Activated CD4-positive, alpha-beta T cell treated with anti-CD3 and anti-CD28 coated beads, Interleukin-2, amount 50 U/mL, for 1 hour (primary cell): ENCODE measurements around the gene RGS6.

Experiments
- DNase-seq: peaks from one replicate; pipeline ENCODE4 v3.0.0-alpha.2; 2020

RGS6 gene

DNA sequence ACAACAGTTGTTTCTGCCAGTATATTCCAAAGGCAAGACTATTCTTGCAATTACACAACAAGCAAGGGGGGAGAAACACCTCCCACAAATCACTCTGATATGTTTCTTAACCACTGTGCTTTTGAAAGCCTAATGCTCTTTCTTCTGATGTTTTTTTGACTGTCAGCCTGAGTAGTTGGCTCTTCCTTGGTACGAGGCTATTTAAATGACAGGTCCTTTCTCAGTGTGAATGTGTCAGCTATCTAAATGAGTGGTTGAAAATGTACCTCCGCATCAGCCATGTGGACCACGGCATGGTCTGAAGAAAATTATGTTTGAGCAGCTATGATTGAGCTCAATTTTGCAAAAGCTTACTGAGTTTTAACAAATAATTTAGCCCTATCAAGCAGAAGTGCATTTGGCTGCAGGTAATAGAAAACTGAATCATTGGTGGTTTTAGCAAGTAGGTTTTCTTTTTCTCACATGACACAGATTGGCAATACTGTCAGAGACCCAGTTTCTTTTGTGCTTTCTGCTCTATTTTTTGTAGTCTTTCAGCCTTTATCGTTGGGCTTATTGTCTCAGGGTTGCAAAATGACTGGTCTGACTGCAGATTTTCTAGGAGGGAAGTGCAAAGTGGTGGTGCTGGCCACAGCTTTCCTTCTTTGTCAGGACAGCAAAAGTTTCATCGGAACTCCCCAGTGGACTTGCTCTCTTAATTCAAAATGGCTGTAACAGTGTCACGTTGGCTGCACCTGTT is 162.8 kb downstream of the RGS6 start:
- DNase-seq: no peak

DNA sequence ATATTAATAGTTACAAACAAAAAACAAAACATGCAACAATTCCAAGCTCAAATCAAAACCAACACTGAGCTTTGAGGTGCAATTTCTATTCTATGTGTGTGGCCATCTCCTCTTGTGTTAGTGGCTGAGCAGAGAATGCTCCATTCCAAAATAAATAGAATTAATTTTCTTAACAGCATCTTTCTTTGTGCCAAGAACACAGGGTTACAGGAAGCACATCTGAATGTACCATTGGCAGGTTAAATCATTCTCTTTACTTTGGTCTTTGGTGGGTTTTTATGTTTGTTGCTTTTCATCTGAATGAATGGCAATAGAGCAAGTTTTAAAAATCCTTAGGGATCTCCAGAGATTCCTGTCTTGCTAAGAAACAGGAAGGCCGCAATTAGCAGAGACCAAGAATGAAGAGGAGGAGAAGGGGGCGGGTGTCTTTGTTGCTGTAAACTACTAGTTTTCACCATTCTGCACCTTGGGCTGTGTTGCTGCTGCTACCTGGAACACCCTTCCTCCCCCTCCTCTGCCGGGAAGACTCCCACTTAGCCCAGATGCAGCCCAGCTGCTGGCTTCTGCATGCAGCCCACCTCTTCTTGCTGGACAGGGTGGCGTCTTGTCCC is 165.0 kb downstream of the RGS6 start:
- no peak for DNase-seq

DNA sequence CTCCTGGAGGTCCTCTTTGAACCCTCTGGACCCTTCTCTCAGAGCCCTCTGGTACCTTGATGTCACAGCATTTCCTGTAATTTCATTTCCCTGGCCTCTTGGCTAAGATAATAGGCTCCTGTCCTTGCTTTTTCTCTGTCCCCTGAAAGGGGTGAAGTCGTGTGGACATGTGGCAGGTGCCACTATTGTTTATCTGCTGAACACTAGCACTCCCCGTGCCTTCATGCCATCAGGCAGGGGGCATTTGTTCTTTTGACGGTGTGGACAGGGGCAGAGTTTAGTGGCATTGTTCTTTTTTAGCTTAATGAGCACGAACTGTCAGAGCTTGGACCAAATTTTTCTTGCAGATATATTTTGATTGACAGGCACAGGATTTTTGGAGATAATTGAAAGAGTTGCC is 166.0 kb downstream of the RGS6 start:
- no peak for DNase-seq

DNA sequence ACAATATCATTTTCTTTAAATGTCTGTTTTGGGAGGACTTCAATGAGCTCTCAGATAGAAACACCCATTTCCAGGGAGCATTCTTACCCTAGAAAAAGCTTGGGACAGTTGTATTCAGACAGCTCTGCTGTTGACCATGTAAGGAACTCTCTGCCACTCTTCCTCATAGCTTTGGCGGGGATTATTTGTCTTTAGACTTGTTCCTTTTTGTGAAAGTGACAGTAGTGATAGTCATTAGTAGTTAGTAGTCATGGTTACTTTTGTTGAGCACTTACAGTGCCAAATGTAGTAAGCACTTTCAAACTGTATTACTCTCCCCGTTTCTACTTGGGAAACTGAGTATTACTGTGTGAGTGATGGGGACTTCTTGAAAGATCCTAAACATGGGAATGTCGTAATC is 167.3 kb downstream of the RGS6 start:
- DNase-seq: no peak

DNA sequence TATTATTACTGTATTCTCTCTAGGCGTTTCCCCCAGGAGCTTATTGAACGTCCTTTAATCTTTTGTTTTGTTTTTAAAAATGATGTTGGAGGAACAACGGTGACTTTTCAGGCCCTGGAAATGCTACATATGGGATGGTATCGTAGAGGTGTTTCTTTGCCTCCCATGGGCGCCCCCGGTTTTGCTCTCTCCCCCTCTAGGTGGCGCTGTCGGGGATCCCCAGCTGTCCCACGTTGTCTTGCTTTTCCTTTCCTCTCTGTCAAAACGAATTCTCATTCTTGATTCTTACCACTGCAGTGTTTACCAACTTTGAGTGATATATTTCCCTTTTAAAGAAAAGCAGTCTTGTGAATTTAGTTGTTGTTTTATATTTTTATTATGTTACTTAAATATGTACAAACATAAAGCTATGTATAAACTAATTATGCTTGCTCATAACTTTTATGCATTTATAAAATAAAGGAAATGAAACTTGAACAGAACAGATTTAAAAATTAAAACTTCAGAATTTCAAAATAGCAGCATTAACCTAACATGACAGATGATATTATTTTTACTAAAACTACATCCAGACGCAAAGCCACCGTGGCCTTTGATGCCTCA is 171.9 kb downstream of the RGS6 start:
- peak; percentile 20 for DNase-seq

DNA sequence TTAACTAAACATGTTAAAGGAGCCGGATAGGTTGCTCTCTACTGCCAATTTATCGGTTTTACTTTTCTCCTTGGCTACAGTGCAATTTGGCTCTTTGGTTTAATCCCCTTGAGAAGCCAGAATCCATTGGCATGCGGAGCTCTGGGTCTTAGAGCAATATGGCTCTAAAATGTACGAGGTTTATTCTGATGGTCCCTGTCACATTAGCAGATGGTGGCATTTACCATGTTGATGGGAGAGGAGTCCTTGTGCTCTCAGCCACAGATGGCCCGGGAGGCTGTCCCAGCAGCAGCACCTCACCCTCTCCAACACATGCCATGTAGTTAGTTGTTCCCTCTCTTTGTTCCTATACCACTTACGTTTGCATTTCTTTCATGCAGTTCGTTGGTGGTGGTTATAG is 179.7 kb downstream of the RGS6 start:
- DNase-seq: no peak

DNA sequence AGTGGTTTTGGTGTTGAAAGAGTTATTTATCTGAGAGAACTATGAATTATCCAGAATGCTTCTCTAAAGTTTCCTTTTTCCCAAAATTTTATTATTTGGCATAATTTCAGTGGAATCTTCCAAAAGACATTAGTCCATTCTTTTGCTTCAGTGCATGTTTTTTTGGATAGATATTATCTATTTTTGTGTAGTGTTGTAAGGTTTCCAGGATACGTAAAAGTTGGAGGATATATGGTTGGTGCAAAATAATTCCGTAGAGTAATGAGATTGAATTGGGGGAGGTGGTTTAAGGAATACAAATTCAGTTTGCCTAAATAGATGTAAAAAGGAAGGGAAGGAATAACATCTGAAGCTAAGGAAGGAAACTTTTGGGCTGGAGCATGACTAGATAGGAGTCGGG is 186.6 kb downstream of the RGS6 start:
- DNase-seq: no peak

DNA sequence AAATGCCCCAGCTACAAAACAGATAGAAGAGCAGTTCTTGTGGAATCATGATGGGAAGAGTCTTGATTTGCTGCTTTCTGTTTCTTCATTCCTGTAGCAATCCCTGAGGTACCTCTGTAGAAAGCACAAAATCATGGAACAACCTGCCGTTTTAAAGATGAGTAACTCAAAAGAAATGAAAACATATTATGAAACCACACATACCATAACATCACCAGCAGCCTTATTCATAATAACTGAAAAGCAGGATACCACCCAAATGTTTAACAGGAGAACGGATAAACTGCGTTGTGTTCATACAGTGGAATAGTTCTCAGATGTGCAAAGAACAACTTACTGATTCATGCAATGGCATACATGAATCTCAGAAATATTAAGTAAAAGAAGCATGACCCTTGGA is 188.1 kb downstream of the RGS6 start:
- no peak for DNase-seq

DNA sequence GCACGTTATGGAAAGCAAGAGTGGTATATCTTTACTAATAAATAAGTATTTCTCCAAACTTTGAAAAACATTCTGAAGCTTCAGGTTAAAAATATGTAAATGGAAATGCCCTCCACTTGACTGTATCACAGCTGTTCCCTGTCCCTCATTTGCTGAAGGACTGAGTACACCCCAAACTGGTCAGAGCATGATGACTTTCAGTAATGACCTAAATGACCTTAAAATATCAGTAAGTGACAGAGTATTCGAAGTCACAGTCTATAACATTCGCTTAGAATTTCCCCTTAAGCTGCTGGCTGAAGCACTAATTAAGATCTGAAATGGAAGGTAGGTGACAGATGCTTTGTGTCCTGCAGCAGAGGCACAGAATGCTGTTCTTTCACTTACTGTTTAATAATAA is 191.5 kb downstream of the RGS6 start:
- DNase-seq: no peak

DNA sequence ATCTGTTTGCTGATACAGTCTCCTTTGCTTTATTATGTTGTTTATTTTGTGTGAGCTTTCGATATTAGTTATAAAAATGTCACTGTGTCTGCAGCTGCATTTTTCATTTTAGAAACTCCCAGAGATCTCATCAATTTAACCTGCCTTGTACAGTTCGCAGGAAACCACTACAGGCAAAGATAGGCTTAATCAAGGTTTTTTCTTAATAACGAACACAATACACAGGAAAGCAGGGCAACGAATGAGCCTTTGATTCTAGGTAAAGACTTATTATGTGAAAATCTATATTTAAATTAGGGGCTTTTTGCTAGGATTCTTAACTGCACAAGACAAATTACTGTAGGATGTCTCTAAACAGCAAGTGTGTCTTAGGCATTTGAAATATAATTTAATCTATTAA is 191.9 kb downstream of the RGS6 start:
- DNase-seq: no peak

DNA sequence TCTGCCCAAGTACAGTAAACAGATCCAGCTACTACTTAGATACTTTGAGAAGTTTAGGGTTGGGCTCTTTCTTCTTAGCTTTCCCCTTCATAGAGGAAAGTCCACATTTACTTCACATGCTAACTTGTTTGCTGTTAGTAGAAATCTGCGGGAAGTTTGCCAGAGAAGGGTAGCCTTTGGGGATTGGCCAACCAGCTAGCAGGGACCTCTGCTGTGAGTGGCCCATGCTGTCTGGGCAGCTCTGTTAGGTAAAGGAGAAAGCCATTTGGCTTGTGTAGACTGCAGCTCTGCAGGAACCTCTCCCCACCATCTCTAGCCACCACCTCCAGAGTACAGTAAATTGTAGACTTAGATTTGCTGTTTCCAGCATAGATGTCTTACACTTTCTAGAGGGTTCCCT is 193.9 kb downstream of the RGS6 start:
- no peak for DNase-seq

DNA sequence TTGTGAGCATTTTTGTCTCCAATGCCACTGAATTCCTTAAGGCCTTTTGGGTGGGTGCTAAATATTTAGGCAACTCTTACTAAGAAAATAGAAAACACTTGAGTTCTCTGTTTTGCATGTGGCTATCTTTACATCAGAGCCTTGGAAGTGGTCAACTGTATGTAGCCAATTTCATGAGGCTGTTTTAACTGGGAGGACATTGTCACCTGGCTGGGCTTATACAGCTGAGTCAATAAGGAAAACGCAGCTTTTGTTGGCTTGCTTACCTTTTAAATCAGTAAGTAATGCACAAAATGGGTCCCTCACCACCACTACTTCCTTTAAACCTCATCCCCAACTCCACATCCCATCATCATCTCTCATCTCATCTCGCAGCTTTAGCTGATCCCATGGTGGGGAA is 194.3 kb downstream of the RGS6 start:
- no peak for DNase-seq

DNA sequence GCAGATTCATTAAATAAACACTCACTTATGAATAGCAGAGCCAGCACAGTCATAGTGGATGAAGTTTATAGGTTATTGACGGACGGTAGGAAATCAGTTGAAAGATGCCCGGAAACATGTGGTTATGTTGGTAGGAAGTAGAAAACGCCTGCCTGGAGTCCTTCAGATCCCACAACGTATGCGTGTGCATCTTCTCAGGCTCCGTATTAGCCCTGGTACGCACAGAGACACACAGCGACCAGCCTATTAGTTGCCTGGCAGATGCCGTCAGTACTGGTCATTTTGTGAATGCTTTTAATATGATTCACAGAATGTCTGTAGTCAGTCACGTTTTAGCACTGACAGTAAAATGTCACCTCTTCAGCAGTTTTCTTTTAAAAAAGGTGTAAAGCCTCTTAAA is 196.4 kb downstream of the RGS6 start:
- DNase-seq: no peak

DNA sequence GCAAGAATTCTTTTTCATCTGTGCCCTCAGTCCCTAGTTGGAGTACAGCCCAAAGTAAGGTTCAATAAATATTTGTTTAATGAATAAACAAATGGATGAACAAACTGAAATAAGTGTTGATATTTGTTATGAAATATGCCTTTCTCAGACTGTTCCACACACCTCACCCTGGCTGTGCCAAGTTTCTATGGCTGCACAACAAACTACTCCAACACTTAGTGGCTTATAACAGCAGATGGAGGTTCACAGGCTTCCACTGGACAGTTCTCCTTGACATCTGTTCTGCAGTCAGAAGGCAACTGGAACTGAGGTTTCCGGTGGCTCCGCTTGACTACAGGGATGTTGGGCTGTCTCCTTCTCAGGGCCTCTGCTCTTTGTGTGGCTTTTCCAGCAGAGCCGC is 197.1 kb downstream of the RGS6 start:
- no peak for DNase-seq

DNA sequence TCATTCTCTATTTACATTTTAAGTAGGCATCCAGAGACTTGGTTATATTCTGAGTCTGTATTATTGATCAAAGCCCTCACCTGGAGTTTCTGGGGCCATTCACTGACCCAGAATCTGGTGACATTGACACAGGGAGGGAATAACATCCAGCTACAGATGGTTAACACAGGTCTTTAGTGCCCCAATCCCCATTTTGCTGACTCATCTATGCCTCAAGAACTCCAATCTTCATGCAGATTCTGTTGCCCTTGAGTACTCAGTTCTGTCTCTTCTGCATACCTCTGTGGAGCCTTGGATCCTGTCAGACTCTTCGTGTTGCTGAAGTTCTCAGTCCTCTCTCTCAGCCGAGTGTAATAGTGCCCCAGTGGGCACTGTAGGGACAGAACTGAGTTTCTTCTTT is 208.9 kb downstream of the RGS6 start:
- DNase-seq: no peak

DNA sequence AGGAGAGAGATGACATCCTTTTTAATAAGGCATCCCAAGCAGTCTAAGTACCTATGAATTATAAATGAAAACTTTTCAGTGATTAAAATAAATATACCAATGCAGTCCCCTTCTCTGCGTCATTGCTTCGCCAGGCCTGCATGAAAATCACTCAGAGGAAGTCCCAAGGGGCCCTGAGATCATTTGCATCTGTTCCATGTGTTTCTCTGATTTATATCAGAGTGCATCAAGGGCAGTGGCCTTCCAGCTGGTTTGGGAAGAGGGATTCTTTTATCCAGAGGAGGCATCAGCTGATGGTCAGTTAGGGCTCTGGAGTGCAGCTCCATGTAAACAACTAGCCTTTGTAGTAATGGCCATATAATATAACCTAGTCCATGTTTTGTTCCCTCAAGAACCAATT is 210.1 kb downstream of the RGS6 start:
- no peak for DNase-seq

DNA sequence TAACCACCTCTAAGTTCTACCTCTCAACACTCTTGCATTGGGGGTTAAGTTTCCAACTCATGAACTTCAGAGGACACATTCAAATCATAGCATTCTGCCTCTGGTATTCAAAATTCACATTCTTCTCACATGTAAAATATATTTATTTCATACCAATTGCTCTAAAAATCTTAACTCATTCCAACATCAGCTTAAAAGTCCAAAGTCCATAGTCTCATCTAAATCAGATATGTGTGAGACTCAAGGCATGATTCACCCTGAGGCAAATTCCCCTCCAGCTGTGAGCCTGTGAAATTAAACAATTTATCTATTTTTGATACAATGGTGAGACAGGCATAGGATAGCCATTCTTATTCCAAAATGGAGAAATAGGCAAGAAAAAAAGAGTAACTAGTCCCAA is 214.0 kb downstream of the RGS6 start:
- DNase-seq: no peak

DNA sequence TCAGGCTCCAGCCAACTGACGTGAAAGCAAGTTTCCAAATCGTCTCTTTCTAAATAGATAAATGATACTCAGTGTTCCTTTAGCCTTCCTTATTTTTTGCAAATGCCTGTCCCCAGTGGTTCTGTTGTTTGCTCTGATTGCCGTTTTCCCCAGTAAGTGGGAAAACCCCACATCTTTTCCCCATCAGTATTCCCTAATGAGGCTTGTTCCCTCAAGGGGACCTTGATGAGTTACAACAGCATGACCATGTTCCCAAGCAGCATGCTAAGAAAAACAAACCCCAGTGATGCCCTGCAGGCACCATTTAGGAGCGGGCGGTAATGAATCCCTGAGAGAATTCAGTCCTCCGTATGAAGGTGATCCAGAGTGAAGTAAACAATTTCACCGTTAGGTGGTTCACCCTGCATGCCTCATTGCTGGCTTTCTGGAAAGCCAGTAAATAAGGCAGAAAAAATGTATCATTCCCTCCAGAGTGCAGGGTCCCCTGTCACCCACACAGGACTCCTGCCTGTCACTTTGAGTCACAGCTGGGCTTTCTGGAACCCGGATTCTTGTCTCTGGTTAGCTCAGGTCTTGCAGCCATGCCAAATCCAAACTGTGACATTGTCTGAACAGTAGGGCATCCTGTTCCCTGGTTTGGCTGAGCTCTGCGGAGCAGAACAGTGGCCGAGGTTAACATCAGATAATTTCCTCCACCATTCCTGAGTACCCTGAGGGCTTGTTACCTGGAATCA is 222.6 kb downstream of the RGS6 start:
- no peak for DNase-seq

DNA sequence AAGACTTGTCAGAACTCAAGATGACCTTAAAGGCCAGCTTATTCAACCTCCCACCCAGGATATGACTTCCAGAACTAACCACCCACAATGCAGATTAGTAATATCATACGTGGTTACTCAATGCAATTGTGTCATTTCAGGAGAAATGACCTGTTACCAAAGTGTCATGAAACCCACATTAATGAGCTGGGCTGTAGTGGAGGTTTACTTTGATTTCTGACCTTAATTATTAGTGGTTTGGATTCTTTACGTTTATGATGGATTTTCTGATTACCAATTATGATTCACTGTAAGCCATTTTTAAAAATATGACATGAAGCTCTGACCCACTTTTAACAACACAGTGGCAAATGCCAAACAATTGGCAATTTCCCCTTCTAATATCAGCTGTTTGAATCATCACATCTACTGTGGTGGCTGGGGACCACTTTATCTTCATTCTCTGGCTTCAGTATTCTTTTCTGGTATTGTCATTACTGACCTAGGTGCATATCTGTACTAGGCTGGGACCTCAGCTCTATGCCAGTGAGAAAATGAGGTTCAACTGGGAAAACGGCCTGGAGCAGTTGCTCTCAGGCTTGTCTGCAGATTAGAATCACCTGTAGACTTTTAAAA is 223.3 kb downstream of the RGS6 start:
- DNase-seq: no peak

DNA sequence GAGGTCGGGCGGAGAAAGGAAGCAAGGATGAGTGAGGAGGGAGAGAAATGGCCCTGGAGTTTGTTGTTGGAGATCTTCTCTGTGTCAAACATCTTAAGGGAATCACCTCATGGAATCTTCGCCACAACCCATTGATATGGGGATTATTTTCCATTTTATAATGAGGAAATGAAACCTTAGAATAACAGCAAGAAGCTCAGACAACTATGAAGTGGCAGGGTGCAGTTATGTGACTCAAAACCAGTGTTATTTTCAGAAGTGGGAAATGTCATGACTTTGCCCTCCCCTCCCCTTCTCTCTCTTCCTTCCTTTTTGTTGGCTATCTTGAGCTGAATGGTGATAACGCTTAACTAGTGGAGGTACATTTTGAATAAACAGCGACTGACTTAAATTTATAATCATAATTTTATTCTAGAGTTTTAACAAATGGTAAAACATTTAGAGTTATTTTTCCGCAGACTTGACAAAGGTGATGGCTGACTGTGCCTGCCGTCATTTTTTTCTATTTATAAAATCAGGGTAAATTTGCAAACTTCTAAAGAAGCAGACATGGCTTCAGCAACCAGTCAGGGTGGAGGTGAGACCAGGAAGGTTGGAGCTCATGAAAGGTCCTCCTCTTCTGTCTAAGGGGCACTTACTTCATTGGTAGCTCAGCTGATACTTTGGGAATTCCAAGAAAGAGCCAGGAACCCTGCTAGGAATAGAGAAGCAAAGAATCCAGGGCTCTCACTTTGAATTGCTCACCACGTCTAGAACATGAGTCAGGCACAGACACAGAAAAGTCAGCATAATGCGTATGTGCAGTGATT is 232.4 kb downstream of the RGS6 start:
- no peak for DNase-seq

DNA sequence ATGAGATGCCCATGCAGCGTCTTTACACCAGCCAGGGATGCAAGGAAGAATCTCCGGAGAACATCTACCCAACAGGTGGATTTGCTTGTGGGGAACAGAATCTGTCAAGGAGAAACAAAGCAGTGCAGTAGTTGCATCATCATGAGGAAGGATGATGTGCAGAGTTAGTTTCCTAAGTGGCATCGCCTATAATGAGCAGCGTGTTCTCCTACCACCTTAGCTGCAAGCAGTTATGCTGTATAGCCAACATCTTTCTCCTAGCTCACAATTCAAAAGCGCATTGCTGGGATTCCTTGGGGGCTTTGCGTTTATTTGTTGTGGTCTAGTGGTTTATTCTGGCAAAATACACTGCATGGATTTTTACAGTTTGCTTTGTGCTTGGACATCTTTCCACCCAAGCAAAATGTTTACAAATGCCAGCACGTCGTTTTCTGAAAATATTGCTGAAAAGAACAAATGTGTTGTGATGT is 233.0 kb downstream of the RGS6 start:
- DNase-seq: no peak

DNA sequence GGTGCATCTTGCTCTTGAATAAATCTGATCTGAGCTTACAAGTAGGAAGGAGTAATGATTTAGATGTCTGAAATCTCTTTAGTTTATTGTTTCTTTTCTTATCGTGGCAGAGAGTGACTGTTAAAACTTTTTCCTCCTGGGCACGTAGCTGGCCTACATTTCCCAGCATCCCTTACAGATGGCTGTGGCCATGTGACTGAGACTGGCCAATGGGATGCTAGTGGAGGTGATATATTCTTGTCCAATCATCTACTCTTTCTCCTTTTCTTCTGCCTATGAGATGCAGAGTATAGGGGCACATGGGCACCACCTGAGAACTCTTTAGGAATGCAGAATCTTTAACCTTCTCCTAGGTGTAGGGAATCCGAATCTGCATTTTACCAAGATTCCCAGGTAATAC is 237.3 kb downstream of the RGS6 start:
- DNase-seq: no peak

DNA sequence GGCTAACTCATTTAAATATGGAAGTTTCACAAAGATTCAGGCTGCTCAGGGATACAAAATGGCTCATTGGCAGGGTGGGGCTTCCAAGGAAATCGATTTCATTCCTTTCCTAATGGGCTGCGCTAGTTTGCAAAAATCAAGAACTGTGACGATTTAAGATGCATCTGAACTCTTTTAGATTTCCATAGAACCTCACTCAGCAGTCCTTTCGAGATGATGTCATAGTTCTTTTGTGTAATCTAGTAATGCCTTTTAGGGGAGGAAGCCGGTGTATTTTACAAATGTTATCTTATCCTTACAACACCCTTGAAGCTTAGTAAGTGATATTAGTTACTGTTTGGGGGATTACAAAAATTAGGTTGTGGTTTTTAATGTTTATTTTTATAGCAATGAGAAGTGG is 239.8 kb downstream of the RGS6 start:
- no peak for DNase-seq
